Stimulated activated CD4-positive, alpha-beta T cell treated with anti-CD3 and anti-CD28 coated beads, Interleukin-12 subunit alpha, Interleukin-12 subunit beta, amount 100 ng/mL, for 24 hours (primary cell): Measurements from ENCODE around the gene LUZP1.
"Not testable (repeated sequence)": the region's sequence is repeated elsewhere in the genome, so short reads cannot be mapped to it uniquely, and the experiment has no call there.

Experiments used
- DNase-seq, 2 experiments: peaks; one replicate each; pipeline ENCODE4 v3.0.0-alpha.2; 2020; ENCODE audit warnings: low read depth in 2 of 2

The LUZP1 gene

GRCh38 chr1:23188936-23189452, 20.3 kb upstream of the LUZP1 start:
- DNase-seq, result not testable (repeated sequence)

- DNase-seq, result no peak
Measured at GRCh38 chr1:23188434-23188884, 19.8 kb upstream of the LUZP1 start.

GRCh38 chr1:23187637-23188036, 19.0 kb upstream of the LUZP1 start:
- DNase-seq, result no peak

- no peak for DNase-seq
Measured at GRCh38 chr1:23185381-23185780, 16.7 kb upstream of the LUZP1 start.

- no peak for DNase-seq
Measured at GRCh38 chr1:23184212-23184934, 15.7 kb upstream of the LUZP1 start.

- DNase-seq, result no peak
Measured at GRCh38 chr1:23179862-23180261, 11.2 kb upstream of the LUZP1 start.

GRCh38 chr1:23178950-23179349, 10.3 kb upstream of the LUZP1 start:
- no peak for DNase-seq

GRCh38 chr1:23178414-23178813, 9.8 kb upstream of the LUZP1 start:
- no peak for DNase-seq

- peak in 1 of 2 experiments; percentile 48 for DNase-seq
Measured at GRCh38 chr1:23177438-23178380, 9.1 kb upstream of the LUZP1 start.

GRCh38 chr1:23177031-23177430, 8.4 kb upstream of the LUZP1 start:
- no peak for DNase-seq

GRCh38 chr1:23174426-23175110, 5.9 kb upstream of the LUZP1 start:
- no peak for DNase-seq

- no peak for DNase-seq
Measured at GRCh38 chr1:23171181-23171755, 2.6 kb upstream of the LUZP1 start.

GRCh38 chr1:23169727-23170335, 1.2 kb upstream of the LUZP1 start:
- DNase-seq, result no peak

GRCh38 chr1:23169195-23169575, 529 bp upstream of the LUZP1 start:
- no peak for DNase-seq

GRCh38 chr1:23168079-23168444, 594 bp downstream of the LUZP1 start:
- DNase-seq, result peak in 1 of 2 experiments; percentile 17

- peak in 1 of 2 experiments; percentile 14 for DNase-seq
Measured at GRCh38 chr1:23167353-23168078, 1.1 kb downstream of the LUZP1 start.

GRCh38 chr1:23166854-23167253, 1.8 kb downstream of the LUZP1 start:
- DNase-seq, result no peak

- DNase-seq, result no peak
Measured at GRCh38 chr1:23163395-23163794, 5.3 kb downstream of the LUZP1 start.

GRCh38 chr1:23159963-23160877, 8.4 kb downstream of the LUZP1 start:
- no peak for DNase-seq
